SKM-1 (cell line): ENCODE data around the gene KRTAP10-8.
"Not testable (repeated sequence)": the region's sequence is repeated elsewhere in the genome, so short reads cannot be mapped to it uniquely, and the experiment has no call there.

ENCODE experiments used
- DNase-seq: peaks from one replicate; lab custom pipeline; 2025; ENCODE audit not compliant: unreplicated experiment; lab: John Stamatoyannopoulos, UW

Gene KRTAP10-8

DNA sequence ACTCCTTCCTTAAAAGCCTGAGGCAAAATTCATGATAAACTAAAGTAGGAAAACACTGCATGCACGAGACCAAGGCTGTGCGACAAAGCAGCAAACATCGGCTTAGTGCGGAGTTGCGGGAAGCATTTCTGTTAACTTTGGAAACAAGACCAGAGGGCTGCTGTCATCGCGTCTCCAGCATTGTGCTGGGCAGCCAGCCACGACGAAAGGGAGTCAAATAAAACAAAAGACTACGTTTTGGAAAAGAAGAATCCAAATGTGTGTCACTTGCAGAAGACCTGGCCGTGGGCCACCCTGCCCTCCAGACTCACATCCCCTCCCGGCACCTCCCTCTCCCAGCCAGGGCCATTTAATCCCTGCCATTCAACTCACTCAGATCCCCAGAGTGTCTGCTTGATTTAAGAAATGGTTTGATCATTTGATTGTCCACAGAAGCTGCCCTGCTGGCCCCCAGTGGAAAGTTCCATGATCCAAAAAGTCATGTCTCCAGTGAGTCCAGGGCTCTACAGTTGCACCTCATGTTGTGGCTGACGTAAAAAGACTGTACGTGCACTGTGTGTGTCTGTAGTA lies 31.9 kb downstream of the KRTAP10-8 start:
- DNase-seq, result no peak

DNA sequence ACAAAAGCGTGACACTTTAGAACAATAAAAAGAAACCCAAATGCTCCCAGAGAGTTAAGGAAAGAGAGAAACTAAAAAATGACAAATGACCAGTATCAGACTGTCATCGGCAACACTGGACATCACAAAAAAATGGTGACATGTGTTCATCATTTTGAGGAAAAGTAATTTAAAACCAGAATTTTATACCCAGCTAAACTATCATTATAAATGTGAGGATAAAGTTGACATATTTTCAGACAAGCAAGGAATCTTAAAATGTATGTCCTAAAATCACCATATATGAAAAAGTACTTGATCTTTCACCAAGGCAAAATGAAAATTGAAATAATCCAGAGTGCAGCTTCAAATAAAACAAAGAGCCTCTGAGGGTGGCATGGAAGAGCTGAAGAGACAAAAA lies 33.0 kb downstream of the KRTAP10-8 start:
- no peak for DNase-seq

DNA sequence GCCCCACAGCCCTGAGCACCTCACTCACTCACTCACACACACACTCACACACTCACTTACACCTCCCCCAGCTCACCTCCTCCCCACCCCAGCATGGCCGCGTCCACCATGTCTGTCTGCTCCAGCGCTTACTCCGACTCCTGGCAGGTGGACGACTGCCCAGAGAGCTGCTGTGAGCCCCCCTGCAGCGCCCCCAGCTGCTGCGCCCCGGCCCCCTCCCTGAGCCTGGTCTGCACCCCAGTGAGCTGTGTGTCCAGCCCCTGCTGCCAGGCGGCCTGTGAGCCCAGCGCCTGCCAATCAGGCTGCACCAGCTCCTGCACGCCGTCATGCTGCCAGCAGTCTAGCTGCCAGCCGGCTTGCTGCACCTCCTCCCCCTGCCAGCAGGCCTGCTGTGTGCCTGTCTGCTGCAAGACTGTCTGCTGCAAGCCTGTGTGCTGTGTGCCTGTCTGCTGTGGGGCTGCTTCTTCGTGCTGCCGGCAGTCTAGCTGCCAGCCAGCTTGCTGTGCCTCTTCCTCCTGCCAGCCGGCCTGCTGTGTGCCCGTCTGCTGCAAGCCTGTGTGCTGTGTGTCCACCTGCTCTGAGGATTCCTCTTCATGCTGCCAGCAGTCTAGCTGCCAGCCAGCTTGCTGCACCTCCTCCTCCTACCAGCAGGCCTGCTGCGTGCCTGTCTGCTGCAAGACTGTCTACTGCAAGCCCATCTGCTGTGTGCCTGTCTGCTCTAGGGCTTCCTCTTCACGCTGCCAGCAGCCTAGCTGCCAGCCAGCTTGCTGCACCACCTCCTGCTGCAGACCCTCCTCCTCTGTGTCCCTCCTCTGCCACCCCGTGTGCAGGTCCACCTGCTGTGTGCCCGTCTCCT lies 34.7 kb downstream of the KRTAP10-8 start, which contains the start of gene KRTAP10-11:
Gene KRTAP10-11 (plus strand): TSS at position 49 of the 856 bp plus-strand sequence. CDS start 45 bp downstream, at position 94.
- DNase-seq, result not testable (repeated sequence)

DNA sequence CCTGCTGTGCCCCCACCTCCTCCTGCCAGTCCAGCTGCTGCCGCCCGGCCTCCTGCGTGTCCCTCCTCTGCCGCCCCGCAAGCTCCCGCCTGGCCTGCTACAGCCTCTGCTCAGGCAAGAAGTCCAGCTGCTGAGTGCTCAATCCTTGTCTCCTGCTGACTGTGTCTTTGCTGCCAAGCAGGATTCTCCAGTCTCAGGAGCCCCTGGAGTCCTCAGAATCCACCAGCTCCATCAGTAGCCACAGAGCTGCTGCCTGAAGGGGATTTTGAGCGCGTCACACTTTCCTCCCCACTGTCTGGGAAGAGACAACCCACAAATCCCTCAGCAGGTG lies 35.3 kb downstream of the KRTAP10-8 start:
- no peak for DNase-seq

DNA sequence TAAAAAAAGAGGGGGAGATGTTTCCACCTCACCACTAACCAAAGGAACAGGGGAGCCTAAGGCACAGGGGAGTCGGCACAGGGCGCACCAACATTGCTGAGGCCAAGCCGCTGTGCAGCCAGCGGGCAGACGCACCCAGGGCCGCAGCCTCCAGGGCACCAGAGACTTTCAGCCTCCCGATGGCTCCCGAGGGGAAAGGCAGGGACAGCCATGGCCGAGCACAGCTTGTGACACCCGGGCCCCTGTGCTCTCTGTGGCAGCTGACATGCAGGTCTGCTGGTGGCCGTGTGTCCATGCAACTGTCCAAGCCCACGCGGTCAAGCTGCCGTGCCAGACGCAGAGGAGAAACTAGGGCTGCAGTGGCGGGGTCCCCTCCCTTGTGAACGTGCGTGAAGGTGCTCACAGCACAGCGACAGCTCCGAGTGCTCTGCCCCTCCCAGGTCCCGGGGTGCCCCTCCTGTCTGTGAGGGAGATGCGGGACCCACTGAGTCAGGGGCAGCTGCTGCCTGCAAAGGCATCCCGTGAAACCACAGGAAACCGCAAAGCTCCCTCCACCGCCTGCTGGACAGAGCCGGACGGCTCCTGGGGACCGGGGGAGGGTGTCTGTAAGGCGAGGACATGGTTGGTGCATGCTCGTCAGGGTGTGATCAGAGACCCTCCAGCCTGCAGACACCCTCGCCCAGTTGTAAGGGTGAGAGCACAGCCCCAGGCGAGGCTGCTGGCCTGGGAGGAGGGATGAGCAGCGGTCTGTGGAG lies 36.9 kb downstream of the KRTAP10-8 start:
- no peak for DNase-seq

DNA sequence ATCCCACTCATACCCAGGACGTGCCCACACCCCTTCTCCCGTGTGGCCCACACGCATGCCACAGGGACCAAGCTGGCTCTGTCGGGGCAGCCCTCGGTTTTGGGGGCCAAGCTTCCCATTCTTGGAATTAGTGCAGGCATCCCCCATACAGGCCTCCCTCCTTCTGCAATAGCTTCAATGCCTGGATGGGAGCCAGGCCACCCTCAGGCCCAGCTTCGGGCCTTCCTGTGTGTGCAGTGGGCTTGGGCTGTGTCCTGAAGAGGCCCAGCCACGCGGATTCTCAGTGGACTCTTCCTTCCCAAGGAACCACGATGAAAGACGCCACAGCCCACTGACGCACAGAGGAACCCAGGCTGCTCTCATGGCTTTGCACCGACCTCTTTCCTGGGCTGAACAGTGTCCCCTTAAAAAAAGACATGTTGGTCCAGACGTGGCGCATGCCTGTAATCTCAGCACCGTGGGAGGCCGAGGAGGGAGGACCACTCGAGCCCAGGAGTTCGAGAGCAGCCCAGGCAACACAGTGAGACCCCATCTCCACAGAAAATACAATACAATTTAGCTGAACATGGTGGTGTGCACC lies 37.7 kb downstream of the KRTAP10-8 start:
- DNase-seq, result no peak

DNA sequence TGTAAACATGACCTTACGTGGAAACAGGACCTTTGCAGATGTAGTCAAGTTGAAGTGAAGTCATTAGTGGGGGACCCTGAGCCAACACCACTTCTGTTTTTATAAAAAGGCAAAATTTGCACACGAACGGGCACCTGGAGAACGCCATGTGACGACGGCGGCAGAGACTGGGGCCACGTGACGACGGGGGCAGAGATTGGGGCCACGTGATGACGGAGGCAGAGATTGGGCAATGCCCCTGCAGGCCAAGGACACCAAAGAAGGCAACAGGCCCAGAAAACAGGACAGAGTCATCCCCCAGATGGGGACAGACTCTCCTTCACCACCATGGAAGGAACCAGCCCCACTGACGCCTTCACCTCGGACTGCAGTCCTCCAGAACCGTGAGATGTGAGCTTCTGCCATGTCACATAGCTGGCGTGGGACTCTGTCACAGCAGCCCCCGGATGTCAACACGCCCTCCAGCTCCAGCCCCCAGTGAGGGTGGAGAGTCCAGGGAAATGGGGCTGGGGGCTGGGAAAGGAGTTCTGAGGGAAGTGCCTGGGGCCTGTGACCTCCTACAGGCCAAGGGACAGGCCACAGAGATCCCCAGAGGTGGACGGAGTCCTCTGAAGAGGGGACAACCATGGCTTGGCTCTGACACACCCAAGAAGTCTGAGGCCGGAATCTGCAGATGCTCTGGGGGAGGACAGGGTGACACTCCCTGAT lies 38.5 kb downstream of the KRTAP10-8 start:
- DNase-seq, result no peak

DNA sequence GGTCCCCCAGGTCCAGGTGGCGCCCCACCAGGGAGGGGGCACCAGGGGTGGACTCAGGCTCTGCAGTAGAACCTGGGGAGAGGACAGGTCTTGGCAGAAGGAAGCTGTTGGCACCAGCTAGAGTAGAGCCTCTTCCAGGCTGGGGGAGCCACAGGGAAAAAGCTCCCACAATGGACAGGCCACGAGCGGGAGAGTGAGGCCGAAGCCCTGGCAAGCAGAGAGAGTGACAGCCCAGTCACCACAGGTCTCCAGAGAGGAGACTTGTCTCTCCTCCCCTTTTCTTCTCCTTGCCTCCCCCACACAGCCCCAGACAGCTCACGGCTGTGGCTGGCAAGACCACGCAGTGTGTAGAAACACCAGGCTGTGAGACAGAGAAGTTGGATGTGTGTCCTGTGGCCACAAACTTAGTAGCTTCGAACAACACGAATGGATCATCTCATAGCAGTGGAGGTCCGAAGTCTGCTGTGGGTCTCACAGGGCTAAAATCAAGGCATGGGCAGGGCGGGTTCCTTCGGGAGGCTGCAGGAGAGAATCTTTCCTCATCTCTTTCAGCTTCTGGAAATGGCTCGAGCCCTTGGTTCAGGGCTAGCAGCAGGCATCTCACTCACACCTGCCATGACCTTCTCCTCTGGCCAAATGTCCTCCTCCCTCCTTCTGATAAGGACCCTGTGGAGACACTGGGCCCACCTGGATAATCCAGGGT lies 39.2 kb downstream of the KRTAP10-8 start:
- DNase-seq, result no peak

DNA sequence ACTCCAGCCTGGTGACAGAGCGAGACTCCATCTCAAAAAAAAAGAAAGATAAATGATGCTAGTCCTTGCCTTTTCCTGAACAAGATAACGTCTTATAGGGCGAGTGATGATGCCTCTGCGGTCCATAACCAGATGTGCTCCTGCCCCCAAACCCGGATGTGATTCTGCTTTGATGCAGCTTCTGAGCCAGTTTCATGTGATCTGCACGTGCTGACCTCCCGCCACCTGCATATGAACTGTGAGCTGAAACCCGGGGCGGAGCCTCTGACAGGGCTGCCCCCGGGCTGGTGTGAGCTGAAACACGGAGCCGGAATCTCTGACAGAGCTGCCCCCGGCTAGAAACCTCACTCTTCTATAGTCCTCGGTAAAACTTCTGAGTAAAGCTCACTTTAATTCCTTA lies 41.2 kb downstream of the KRTAP10-8 start:
- DNase-seq, result no peak

DNA sequence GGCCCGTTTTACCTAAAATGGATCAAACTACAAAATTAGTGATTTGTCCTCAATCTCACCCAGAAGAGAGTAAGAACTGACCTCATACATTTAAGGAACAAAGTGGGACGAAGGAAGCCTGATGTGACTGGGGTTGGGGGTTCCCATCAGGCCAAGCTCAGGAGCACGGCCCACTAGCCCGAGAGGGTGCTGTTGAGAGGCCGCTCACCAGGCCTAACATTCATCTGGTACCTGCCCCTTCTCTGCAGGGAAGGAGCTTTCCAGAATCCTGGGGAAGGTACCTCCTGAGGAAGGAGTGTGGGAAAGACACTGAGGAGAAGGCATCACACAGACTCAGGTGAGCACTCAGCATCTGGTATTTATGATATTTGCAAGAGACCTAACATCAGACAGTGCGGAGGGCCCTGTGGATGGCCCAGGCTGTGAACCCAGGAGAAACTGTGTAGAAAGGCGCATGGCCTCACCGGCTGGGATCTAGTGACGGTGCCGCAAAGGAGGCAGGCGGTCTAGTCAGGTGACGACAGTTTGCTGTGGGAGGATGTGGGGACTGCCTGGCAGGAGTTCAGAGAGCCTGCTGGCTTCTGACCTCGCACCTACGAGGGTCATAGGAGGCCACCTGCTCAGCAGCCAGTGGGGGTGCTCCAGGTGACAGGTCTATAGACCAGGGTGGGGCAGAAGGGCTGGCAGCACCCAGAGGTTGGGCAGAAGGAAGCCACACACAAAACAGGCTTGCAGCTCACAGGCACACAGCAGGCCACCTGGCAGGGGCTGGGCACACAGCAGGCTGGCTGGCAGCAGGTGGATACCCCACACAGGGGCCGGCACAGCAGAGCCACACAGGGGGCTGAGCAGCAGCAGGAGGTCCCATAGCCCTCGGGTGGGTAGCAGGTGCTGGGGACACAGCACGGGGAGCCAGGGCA lies 42.0 kb downstream of the KRTAP10-8 start:
- DNase-seq, result no peak

DNA sequence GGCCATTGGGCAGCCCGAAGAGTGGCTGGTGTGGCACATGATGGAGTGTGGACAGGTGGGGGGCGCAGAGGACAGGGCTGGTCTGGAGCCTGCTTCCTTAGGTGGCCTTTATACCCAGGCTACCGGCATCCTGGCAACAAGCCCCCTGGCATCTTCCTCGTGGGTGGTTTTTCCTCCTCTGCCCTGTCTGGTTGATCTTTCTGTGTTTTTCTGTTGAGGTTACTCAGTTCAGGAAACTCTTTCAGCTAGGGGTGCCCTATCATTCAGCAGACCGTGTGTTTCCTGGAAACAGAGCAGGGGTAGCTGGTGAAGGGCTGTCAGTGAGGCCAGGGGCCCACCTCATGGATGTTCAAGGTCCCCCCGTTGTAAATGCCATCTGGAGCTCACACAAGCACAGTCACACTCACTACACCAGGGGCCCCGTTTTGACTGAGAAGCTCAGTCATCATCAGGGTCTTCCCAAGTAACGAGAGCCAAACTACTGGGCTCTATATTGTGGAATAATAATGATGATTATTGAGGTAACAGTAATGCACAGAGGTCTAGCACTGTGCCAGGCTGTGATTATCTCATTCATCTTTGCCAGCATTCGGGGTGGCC lies 42.8 kb downstream of the KRTAP10-8 start, which contains the start of gene KRTAP12-4:
Gene KRTAP12-4 (minus strand): TSS at position 84 of the 600 bp plus-strand sequence. CDS start 45 bp downstream, at position 39.
- no peak for DNase-seq

DNA sequence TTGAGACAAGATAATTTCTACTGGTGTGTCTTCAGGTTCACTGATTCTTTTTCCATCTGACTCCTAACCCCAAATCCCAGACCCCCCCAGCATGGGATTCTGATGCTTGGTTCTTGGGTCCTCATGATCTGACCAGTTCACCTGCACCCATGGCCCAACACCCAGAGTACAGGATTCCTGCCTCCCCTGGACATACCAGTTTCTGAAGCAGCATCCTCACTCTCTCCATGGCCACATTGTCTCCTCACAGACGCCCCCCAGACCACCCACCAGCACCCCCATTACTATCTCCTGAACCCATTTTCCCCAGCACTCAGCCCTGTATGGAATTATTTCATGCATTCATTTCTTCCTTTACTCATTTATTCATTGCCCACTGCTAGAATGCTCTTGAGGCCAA lies 45.0 kb downstream of the KRTAP10-8 start:
- no peak for DNase-seq

DNA sequence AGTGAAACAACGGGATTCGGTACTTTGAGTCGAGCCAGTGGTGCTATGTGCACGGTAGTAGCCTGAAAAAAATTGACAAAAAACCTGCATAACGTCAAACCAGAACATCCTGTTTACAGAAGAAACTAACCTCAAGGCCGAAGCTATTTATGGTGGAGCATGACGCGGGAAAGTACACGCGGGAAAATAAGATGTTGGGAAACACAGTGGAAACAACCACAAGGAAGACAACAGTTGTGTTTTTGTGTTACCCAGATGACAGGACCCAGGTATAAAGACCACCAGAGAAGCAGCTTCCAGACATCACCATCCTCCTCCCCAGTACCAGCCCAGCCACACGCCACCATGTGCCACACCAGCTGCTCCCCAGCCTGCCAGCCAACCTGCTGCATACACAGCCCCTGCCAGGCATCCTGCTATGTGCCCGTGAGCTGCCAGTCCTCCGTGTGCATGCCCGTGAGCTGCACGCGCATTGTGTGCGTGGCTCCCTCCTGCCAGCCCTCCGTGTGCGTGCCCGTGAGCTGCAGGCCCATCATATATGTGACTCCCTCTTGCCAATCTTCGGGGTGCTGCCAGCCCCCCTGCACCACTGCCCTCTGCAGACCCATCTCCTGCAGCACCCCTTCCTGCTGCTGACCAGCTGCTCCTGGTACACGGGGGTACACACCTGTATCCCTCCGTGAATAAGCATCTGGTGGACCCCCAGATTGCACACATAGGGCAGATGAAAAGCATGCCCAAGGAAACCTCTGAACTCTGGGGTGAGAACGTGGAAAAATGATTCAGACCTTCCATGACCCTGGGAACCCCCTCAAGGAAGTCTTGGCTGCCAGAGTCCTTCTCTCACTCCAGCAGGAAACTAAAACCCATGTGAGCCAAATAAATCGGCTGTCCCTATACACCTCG lies 46.0 kb downstream of the KRTAP10-8 start, which contains the start of gene KRTAP12-3:
Gene KRTAP12-3 (plus strand): TSS at position 298 of the 906 bp plus-strand sequence. CDS start 48 bp downstream, at position 346.
- no peak for DNase-seq

DNA sequence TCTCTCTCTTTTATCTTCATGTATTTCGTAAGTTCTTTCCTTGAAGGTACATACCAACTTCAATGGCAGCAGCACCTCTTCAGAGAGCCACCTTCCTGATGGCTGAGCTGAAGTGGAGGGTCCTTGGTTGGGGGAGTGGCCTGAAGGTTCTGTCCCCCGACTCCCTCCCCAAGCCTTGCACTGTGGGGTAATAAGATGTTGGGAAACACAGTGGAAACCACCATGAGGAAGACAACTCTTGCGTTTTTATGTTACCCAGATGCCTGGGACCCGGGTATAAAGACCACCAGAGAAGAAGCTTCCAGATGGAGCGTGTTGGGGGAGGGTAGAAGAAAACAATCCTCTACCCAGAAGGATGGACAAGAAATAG lies 46.6 kb downstream of the KRTAP10-8 start:
- DNase-seq, result no peak

DNA sequence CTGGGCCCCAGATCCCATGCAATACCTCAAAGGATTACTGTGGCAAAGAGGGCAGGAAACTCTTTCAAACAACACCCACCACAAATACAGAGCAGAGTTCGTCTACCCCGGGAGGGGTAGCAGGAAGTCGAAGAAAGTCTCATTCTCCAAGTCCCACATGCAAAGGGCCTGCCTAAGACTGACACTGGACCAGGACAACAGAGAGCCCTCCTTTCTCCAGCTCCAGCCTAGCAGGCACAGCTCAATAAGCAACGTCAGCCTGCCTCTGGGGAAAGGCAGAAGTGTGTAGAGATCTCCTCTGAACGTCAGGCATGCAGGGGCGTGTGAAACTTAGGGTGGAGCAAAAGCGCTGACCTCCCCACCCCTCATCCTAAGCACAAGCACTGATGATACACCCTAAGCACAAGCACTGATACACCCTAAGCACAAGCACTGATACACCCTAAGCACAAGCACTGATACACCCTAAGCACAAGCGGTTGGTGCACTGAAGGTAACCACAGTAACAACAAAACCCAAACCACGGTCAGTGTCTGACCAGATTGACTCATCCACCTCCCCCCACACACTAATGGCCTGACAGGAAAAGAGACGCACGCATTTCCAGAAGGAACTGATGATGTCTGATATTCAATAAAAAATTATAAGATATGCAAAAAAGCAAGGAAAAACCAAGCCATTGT lies 47.2 kb downstream of the KRTAP10-8 start:
- no peak for DNase-seq

DNA sequence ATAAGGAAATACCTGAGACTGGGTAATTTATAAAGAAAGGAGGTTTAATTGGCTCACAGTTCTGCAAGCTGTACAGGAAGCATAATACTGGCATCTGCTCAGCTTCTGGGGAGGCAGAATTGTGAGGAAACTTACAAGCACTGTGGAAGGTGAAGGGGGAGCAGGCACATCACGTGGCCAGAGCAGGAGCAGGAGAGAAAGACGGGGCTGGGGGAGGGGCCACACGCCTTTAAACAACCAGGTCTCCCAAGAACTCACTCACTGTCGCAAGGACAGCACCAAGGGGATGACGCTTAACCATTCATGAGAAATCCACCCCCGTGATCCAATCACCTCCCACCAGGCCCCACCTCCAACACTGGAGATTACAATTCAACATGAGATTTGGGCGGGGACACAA lies 49.7 kb downstream of the KRTAP10-8 start:
- not testable (repeated sequence) for DNase-seq
